22Rv1 (cell line): Measurements from ENCODE around the gene STAMBPL1.

Source experiments
- H3K27ac ChIP-seq: fragments of 450-650 bp; 2 replicates; pipeline ENCODE4 v1.5.1; 2017
- CTCF ChIP-seq: fragments of 450-650 bp; IDR thresholded peaks from 2 replicates; pipeline ENCODE4 v1.5.1; 2017; ENCODE audit warnings: mild to moderate bottlenecking
- ZFX ChIP-seq: fragments of 450-650 bp; IDR thresholded peaks from 2 replicates; pipeline ENCODE4 v1.6.1; 2017; ENCODE audit warnings: antibody characterized with exemption, borderline replicate concordance

The STAMBPL1 gene

DNA sequence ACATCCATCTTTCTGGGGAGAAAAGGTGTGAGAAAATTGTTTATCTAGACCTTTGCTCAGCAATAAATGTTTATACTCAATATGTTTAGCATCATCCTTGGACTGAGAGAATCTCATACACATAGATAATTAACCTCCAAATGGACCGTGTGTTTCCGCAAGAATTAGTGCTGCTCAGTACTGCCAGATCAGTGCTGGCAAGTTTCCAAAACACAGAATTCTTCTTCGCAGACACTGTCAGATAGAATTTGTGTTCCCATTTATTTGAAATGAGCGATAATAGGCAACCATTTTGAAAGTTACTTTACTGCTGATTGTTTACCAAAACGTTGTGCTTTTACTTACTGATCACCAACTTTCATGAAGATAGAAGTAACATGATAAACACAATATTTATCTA is 33.7 kb downstream of the STAMBPL1 start:
- no peak overlapping the region for H3K27ac ChIP-seq
- TF ChIP-seq CTCF (no peak), ZFX (no peak)

GRCh38 chr10:88915781-88916180 is 35.7 kb downstream of the STAMBPL1 start:
- H3K27ac ChIP-seq = no peak overlapping the region
- TF ChIP-seq ZFX = no peak
- no peak for TF ChIP-seq CTCF

GRCh38 chr10:88916231-88916630 is 36.2 kb downstream of the STAMBPL1 start:
- TF ChIP-seq CTCF = no peak
- TF ChIP-seq ZFX = no peak
- H3K27ac ChIP-seq = no peak overlapping the region

DNA sequence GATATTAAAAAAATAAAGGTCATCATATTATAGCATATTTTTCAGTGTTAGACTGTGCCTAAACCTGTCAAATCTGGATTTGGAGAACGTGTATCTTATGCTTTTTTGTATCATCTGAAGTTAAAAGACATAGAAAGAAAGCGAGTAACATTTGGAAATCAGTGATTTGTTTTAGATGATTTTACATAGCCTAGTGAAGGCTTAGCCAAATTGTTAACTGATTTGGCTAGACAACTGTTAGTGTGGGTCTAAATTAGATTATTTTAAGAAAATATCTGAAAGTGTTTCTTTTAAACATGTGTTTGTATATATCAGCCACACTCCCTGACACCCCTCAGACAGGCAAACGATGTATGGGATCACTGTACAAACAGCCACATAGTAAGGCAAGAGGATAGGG is 36.9 kb downstream of the STAMBPL1 start:
- TF ChIP-seq ZFX (no peak), CTCF (no peak)
- H3K27ac ChIP-seq = no peak overlapping the region

DNA sequence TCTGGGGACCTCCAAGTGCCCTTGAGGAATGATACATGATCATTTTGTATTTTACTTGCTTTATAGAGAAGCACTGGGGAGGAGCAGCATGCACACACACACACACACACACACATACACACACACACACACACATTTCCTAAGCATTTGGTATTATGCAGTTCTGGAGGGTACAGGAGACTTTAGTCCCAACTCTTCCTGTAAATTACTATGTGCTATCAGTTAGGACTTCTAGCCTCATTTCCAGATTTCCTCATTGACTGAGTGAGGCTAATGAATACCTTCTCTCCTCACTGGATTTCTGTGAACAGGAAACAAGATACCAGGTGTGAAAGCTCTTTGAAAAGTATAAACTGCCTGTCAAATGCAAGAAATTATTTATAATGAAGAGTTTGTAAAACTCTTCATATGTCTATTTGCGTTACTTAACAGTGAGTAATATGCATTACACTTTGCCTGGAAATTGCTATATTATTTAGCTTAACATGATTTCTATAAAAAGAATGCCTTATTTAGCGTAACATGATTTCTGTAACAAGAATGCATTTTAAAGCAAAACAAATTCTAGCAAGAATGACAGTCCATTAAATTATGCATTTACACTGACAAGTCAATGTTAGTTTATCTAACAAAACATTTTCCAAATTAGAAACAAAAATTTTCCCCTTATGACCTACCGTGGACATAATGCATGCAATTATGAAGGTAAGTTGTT is 38.3 kb downstream of the STAMBPL1 start:
- TF ChIP-seq CTCF = no peak
- no peak for TF ChIP-seq ZFX
- no peak overlapping the region for H3K27ac ChIP-seq

DNA sequence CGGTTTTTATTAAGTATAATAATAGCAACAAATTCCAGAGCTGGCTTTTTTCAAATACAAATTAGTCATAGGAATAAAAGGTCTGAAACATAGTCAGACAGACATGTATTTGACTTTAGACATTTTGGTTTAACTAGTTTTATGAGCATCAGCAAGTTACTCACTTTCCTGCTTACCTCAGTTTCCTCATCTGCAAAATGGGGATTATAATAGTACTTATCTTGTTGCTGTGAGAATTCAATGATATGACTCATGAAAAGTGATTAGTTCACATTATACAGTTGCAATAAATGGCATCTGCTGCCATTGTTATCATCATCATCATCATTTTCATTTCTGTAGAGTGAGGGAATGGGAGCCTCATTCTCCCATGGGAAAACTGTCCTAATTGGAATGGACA is 39.0 kb downstream of the STAMBPL1 start:
- H3K27ac ChIP-seq = no peak overlapping the region
- no peak for TF ChIP-seq ZFX
- no peak for TF ChIP-seq CTCF

DNA sequence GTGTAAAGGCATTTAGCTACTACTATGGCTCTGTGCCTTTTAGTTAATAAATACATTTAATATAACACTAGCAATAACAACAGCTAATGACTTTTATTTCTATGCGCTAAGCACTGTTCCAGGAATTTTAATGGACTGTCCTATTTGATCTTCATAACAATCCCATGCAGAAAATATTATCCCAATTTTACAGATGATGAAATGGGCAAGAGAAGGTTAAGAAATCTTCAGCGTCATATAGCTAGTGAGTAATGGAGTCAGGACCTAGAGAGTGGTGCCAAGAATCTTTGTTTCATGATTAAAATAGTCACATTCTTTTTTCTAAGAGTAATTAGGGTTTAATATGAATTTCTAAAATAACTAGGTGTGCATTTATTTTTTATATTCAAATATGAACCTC is 40.2 kb downstream of the STAMBPL1 start:
- H3K27ac ChIP-seq = no peak overlapping the region
- no peak for TF ChIP-seq ZFX
- TF ChIP-seq CTCF = no peak
